ENCODE results near the gene TGFB2. TPM values are rescaled to one million over a fixed set of nuclear protein-coding genes. Genes with fewer than 3 reads are reported as not detected.
A peak's percentile ranks its signal among the peaks of the same experiment; 100 is the strongest.

Gene TGFB2
- total RNA-seq, 1 donor from 2014 or later = 10.2 TPM

- no peak for ATAC-seq
- intact Hi-C loops (cut with DNase I) = no loop called here
These were observed 17.4 kb downstream of the TGFB2 start for GRCh38 chr1:218362418-218363076.

GRCh38 chr1:218363141-218363540 is 18.0 kb downstream of the TGFB2 start:
- Histone ChIP-seq H3K9me3 (no peaks in the 10 kb centered on the region), H3K27ac (no peak overlapping the region), H3K27me3 (ENCODE audit: low read depth) (no peaks in the 10 kb centered on the region), H3K4me3 (no peak overlapping the region), H3K4me1 (peaks cover 20% of the 10 kb centered on the region), H3K36me3 (no peaks in the 10 kb centered on the region)
- intact Hi-C loops (cut with DNase I) = no loop called here
- no peak for TF ChIP-seq CTCF (IDR thresholded peaks at IDR 0.05)
- DNase-seq = no peak
- no peak for ATAC-seq

More at GRCh38 chr1:218362418-218363076, 17.4 kb downstream of the TGFB2 start:
- Histone ChIP-seq H3K27me3 (ENCODE audit: low read depth) (no peaks in the 10 kb centered on the region), H3K4me3 (no peak overlapping the region), H3K36me3 (no peaks in the 10 kb centered on the region), H3K9me3 (no peaks in the 10 kb centered on the region), H3K4me1 (peaks cover 20% of the 10 kb centered on the region), H3K27ac (no peak overlapping the region)
- no peak for TF ChIP-seq CTCF (IDR thresholded peaks at IDR 0.05)
- DNase-seq = no peak

GRCh38 chr1:218364028-218364710 is 19.0 kb downstream of the TGFB2 start:
- no peak for TF ChIP-seq CTCF (IDR thresholded peaks at IDR 0.05)
- no peaks in the 10 kb centered on the region for H3K27me3 ChIP-seq (ENCODE audit: low read depth)
- DNase-seq = no peak
- H3K4me1 ChIP-seq = peaks cover 20% of the 10 kb centered on the region
- H3K36me3 ChIP-seq = no peaks in the 10 kb centered on the region
- H3K4me3 ChIP-seq = no peak overlapping the region
- peak in 1 of 2 donors; percentile 41 for ATAC-seq
- peak overlapping the region; percentile 15 for H3K27ac ChIP-seq
- intact Hi-C loops (cut with DNase I) = no loop called here
- H3K9me3 ChIP-seq = no peaks in the 10 kb centered on the region

GRCh38 chr1:218365226-218365999 is 20.3 kb downstream of the TGFB2 start:
- Histone ChIP-seq H3K27ac (peak overlapping the region; percentile 15), H3K27me3 (ENCODE audit: low read depth) (no peaks in the 10 kb centered on the region), H3K36me3 (no peaks in the 10 kb centered on the region), H3K4me1 (peaks cover 20% of the 10 kb centered on the region), H3K4me3 (no peak overlapping the region), H3K9me3 (no peaks in the 10 kb centered on the region)
- ATAC-seq (peak; percentile 57 to 59), DNase-seq (no peak)
- intact Hi-C loops (cut with DNase I) = no loop called here
- no peak for TF ChIP-seq CTCF (IDR thresholded peaks at IDR 0.05)

- no peaks in the 10 kb centered on the region for H3K36me3 ChIP-seq
- DNase-seq = no peak
- no peak for ATAC-seq
- H3K27ac ChIP-seq = peak overlapping the region; percentile 16
- H3K4me1 ChIP-seq = peaks cover 26% of the 10 kb centered on the region
- H3K9me3 ChIP-seq = no peaks in the 10 kb centered on the region
- no peaks in the 10 kb centered on the region for H3K27me3 ChIP-seq (ENCODE audit: low read depth)
- intact Hi-C loops (cut with DNase I) = no loop called here
- no peak for TF ChIP-seq CTCF (IDR thresholded peaks at IDR 0.05)
- no peak overlapping the region for H3K4me3 ChIP-seq
These were observed 21.4 kb downstream of the TGFB2 start for GRCh38 chr1:218366322-218367052.

Data from lower lobe of right lung (tissue), 2 donors.